TTC549 (cell line): Measurements from ENCODE around the gene ANKS3.

Experiments used
- FAIRE-seq: peaks from 2 replicates; lab custom pipeline; 2012; peaks lifted over from hg19 to GRCh38; lab: Jason Lieb, UNC

The ANKS3 gene

GRCh38 chr16:4684058-4684715, 49.9 kb downstream of the ANKS3 start:
- FAIRE-seq = no peak

GRCh38 chr16:4683255-4684057, 50.6 kb downstream of the ANKS3 start:
- FAIRE-seq = no peak

GRCh38 chr16:4682616-4683254, 51.3 kb downstream of the ANKS3 start:
- FAIRE-seq = no peak

- no peak for FAIRE-seq
These were observed 51.9 kb downstream of the ANKS3 start for GRCh38 chr16:4682084-4682591.

- no peak for FAIRE-seq
These were observed 52.5 kb downstream of the ANKS3 start for GRCh38 chr16:4681471-4682083.

- FAIRE-seq = no peak
These were observed 53.2 kb downstream of the ANKS3 start for GRCh38 chr16:4680673-4681470.

- FAIRE-seq = no peak
These were observed 54.0 kb downstream of the ANKS3 start for GRCh38 chr16:4679850-4680636.

- no peak for FAIRE-seq
These were observed 54.8 kb downstream of the ANKS3 start for GRCh38 chr16:4679156-4679849.

GRCh38 chr16:4678596-4678995, 55.5 kb downstream of the ANKS3 start:
- FAIRE-seq = no peak

- no peak for FAIRE-seq
These were observed 56.1 kb downstream of the ANKS3 start for GRCh38 chr16:4677994-4678393.

- no peak for FAIRE-seq
These were observed 56.7 kb downstream of the ANKS3 start for GRCh38 chr16:4677390-4677789.

GRCh38 chr16:4676831-4677230, 57.2 kb downstream of the ANKS3 start:
- FAIRE-seq = no peak

- FAIRE-seq = no peak
These were observed 57.9 kb downstream of the ANKS3 start for GRCh38 chr16:4675864-4676786.

- FAIRE-seq = no peak
These were observed 59.0 kb downstream of the ANKS3 start for GRCh38 chr16:4674926-4675530.

- FAIRE-seq = no peak
These were observed 60.6 kb downstream of the ANKS3 start for GRCh38 chr16:4673387-4674046.

GRCh38 chr16:4668313-4668960, 65.6 kb downstream of the ANKS3 start:
- no peak for FAIRE-seq

GRCh38 chr16:4667203-4667963, 66.7 kb downstream of the ANKS3 start:
- FAIRE-seq = no peak
